ENCODE results near the gene PRR11. TPM values are rescaled to one million over a fixed set of nuclear protein-coding genes. Genes with fewer than 3 reads are reported as not detected.

Gene PRR11
- polyA plus RNA-seq, 1 experiment: 24.7 TPM

GRCh38 chr17:59230764-59231163 is 75.2 kb downstream of the PRR11 start:
- POLR2A ChIA-PET: no interaction called here
- no peak for TF ChIP-seq CTCF (IDR thresholded peaks at IDR 0.05; ENCODE audit: insufficient read depth, low read depth, low read length)

GRCh38 chr17:59234631-59235030 is 79.1 kb downstream of the PRR11 start:
- H3K27me3 ChIP-seq (ENCODE audit: control insufficient read depth, insufficient read depth, low read length): no peaks in the 10 kb centered on the region
- no peak for TF ChIP-seq CTCF (IDR thresholded peaks at IDR 0.05; ENCODE audit: insufficient read depth, low read depth, low read length)
- no peaks in the 10 kb centered on the region for H3K36me3 ChIP-seq (ENCODE audit: control insufficient read depth, insufficient read depth, low read length)
- ChIA-PET CTCF (no interaction called here), POLR2A (no interaction called here)
- no peak for DNase-seq (ENCODE audit: low read depth)
- no peak overlapping the region for H3K4me3 ChIP-seq (ENCODE audit: low read depth, low read length)

More at GRCh38 chr17:59230764-59231163, 75.2 kb downstream of the PRR11 start:
- DNase-seq (ENCODE audit: low read depth): no peak
- H3K36me3 ChIP-seq (ENCODE audit: control insufficient read depth, insufficient read depth, low read length): no peaks in the 10 kb centered on the region
- H3K4me3 ChIP-seq (ENCODE audit: low read depth, low read length): no peak overlapping the region
- H3K27me3 ChIP-seq (ENCODE audit: control insufficient read depth, insufficient read depth, low read length): no peaks in the 10 kb centered on the region
- CTCF ChIA-PET: interaction anchor here (0.7 to 1.2 kb wide), 2 partner anchors 10 to 22 kb away, joined by 3 read pairs; no protein-coding TSS in a partner anchor

- no peaks in the 10 kb centered on the region for H3K27me3 ChIP-seq (ENCODE audit: control insufficient read depth, insufficient read depth, low read length)
- H3K4me3 ChIP-seq (ENCODE audit: low read depth, low read length): no peak overlapping the region
- ChIA-PET CTCF (no interaction called here), POLR2A (no interaction called here)
- no peak for TF ChIP-seq CTCF (IDR thresholded peaks at IDR 0.05; ENCODE audit: insufficient read depth, low read depth, low read length)
- H3K36me3 ChIP-seq (ENCODE audit: control insufficient read depth, insufficient read depth, low read length): no peaks in the 10 kb centered on the region
- DNase-seq (ENCODE audit: low read depth): no peak
Measured at GRCh38 chr17:59238906-59239305, 83.4 kb downstream of the PRR11 start.

- TF ChIP-seq CTCF (IDR thresholded peaks at IDR 0.05; ENCODE audit: insufficient read depth, low read depth, low read length): no peak
- ChIA-PET POLR2A (no interaction called here), CTCF (no interaction called here)
- H3K4me3 ChIP-seq (ENCODE audit: low read depth, low read length): no peak overlapping the region
- no peaks in the 10 kb centered on the region for H3K27me3 ChIP-seq (ENCODE audit: control insufficient read depth, insufficient read depth, low read length)
- DNase-seq (ENCODE audit: low read depth): no peak
- no peaks in the 10 kb centered on the region for H3K36me3 ChIP-seq (ENCODE audit: control insufficient read depth, insufficient read depth, low read length)
Measured at GRCh38 chr17:59244081-59244480, 88.5 kb downstream of the PRR11 start.

Small RNA genes lying within 50 kb of the gene (small RNA-seq; reads per million reads assigned to genes)
- gene MIR301A (ENCODE audit: insufficient read length, low read depth, low replicate concordance) (13,347 reads per million, percentile 99 among the genes with 10 or more reads in this experiment), gene MIR454 (ENCODE audit: insufficient read length, low read depth, low replicate concordance) (369 reads per million, percentile 95 among the genes with 10 or more reads in this experiment), gene RNU2-58P (ENCODE audit: insufficient read length, low read depth, low replicate concordance) (not detected)

Other genes starting within 250 kb of the PRR11 start
- 20.6 and 20.9 TPM in 2 replicates for gene TRIM37, start 48.9 kb upstream of the PRR11 start, polyA plus RNA-seq (2011; rRNA removed)
- 9.7 and 29.3 TPM in 2 replicates for gene SKA2, start 560 bp upstream of the PRR11 start, polyA plus RNA-seq (2011; rRNA removed)
- gene SMG8, start 54.3 kb downstream of the PRR11 start, polyA plus RNA-seq (2011; rRNA removed): 15.4 and 18.0 TPM in 2 replicates
- gene GDPD1, start 64.8 kb downstream of the PRR11 start, polyA plus RNA-seq (2011; rRNA removed): 0.86 and 1.0 TPM in 2 replicates
- gene YPEL2, start 175.9 kb downstream of the PRR11 start, polyA plus RNA-seq (2011; rRNA removed): 8.4 and 9.2 TPM in 2 replicates

Measured in BJ (cell line).